ENCODE measurements around the gene NREP. TPM values are rescaled to one million over a fixed set of nuclear protein-coding genes. Genes with fewer than 3 reads are reported as not detected.

The NREP gene, protein sequence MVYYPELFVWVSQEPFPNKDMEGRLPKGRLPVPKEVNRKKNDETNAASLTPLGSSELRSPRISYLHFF
- 426 and 465 TPM in 2 replicates for total RNA-seq (ENCODE audit: low replicate concordance)

DNA sequence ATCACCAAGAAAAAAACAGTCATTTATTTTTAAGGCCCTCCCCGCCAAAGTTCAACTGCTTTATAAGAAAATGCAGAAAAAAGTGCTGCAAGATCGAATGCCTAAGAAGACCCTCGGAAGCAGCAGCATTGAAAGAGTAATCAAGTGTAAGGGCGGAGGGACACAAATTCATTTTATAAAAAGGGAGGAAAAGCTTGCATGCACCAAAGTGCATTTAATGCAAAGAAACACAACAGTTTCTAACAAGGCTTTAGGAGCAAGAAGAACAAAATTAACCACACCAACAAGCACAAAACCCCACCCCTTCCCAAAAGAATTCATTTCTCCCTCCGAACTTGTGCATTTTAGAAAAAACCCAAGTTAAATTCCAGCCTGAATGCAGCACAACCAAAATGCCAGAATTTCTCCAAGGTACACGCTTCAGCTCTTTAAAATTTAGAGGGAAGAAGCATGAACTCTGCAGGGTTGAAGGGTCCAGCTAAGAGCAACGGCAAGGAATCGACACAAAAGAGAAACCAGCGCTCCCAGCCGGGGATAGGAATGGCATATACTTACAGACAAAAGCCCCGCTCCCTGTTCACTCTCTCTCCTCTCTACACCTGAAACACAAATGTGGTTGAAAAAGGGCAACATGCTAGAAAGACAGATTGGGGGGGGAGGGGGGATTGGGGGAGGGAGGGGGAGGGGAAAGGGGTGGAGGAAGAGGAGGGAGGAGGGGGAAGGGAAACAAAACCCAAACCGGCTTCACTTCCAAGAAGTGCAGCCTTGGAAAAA, at the start of gene NREP:
Gene NREP, minus strand, starts transcription at position 614 of the 774 bp plus-strand sequence. CDS start 1,422 bp downstream, outside the sequence.
- Histone ChIP-seq H3K27me3 (no peaks in the 10 kb centered on the region), H3K4me1 (peaks cover 44% of the 10 kb centered on the region), H3K4me3 (peak within 1 kb of the TSS; percentile 99), H3K9me3 (ENCODE audit: low read depth) (no peaks in the 10 kb centered on the region), H3F3A (ENCODE audit: low read depth) (peaks cover 24% of the 10 kb centered on the region), H3K36me3 (no peaks in the 10 kb centered on the region), H3K9ac (peak within 1 kb of the TSS; percentile 81), H4K20me1 (ENCODE audit: low read depth) (peaks cover 25% of the 10 kb centered on the region), H3K4me2 (peak within 1 kb of the TSS; percentile 90), H3K27ac (peak within 1 kb of the TSS; percentile 94), H2AFZ (replicated peaks) (peak within 1 kb of the TSS; percentile 83), H3K79me2 (ENCODE audit: low read depth) (peaks cover 51% of the 10 kb centered on the region)
- peaks cover 3% of the 10 kb centered on the region for H3K27me3 Mint-ChIP-seq (ENCODE audit: insufficient read depth, low read depth)
- H3K27ac Mint-ChIP-seq = peak within 1 kb of the TSS; percentile 95
- H3K36me3 Mint-ChIP-seq = peaks cover 22% of the 10 kb centered on the region
- H3K9me3 Mint-ChIP-seq = peaks cover 11% of the 10 kb centered on the region
- peak within 1 kb of the TSS; percentile 92 for H3K4me3 Mint-ChIP-seq
- TF ChIP-seq EZH2 (IDR thresholded peaks at IDR 0.05) = no peak
- no peak for TF ChIP-seq EZH2phosphoT487 (IDR thresholded peaks at IDR 0.05)
- TF ChIP-seq, protein P1, sequence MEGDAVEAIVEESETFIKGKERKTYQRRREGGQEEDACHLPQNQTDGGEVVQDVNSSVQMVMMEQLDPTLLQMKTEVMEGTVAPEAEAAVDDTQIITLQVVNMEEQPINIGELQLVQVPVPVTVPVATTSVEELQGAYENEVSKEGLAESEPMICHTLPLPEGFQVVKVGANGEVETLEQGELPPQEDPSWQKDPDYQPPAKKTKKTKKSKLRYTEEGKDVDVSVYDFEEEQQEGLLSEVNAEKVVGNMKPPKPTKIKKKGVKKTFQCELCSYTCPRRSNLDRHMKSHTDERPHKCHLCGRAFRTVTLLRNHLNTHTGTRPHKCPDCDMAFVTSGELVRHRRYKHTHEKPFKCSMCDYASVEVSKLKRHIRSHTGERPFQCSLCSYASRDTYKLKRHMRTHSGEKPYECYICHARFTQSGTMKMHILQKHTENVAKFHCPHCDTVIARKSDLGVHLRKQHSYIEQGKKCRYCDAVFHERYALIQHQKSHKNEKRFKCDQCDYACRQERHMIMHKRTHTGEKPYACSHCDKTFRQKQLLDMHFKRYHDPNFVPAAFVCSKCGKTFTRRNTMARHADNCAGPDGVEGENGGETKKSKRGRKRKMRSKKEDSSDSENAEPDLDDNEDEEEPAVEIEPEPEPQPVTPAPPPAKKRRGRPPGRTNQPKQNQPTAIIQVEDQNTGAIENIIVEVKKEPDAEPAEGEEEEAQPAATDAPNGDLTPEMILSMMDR (IDR thresholded peaks at IDR 0.05) = no peak
- DNase-seq (ENCODE audit: low spot score) = peak; percentile 25
- peaks cover 30% of the 10 kb centered on the region for H3K4me1 Mint-ChIP-seq

DNA sequence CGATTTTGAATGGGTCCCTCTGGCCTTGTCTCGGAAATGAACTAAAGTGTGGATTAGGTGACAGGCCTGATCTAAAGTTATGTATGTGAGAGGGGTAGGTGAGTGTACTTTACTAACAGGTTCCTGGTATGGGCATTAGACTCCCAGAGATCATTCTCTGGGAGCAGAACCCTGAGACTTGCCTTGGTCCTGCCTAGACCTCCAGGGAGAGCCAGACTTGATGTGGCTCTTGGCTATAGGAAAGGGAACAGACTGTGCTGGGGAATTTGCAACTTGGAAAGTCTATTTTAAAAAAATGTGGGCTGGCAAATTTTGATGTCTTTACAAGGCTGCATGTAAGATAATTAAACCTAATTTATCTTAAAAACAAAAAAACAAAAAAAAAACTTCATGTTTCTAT, 49.8 kb upstream of the NREP start:
- Histone ChIP-seq H3K27me3 (no peaks in the 10 kb centered on the region), H4K20me1 (ENCODE audit: low read depth) (no peaks in the 10 kb centered on the region), H3K36me3 (no peaks in the 10 kb centered on the region), H3K4me3 (no peak overlapping the region), H3K4me1 (no peaks in the 10 kb centered on the region), H3K4me2 (no peak overlapping the region), H3K27ac (no peak overlapping the region), H3K79me2 (ENCODE audit: low read depth) (no peaks in the 10 kb centered on the region), H3K9ac (no peak overlapping the region), H2AFZ (replicated peaks) (peak overlapping the region; percentile 23), H3F3A (ENCODE audit: low read depth) (no peaks in the 10 kb centered on the region), H3K9me3 (ENCODE audit: low read depth) (no peaks in the 10 kb centered on the region)
- Mint-ChIP-seq H3K27me3 (ENCODE audit: insufficient read depth, low read depth) (no peaks in the 10 kb centered on the region), H3K4me1 (no peaks in the 10 kb centered on the region), H3K9me3 (peaks cover 2% of the 10 kb centered on the region), H3K36me3 (no peaks in the 10 kb centered on the region), H3K27ac (no peak overlapping the region), H3K4me3 (no peak overlapping the region)
- DNase-seq (ENCODE audit: low spot score) = no peak
- TF ChIP-seq, protein P1 (IDR thresholded peaks at IDR 0.05) = no peak
- TF ChIP-seq EZH2phosphoT487 (IDR thresholded peaks at IDR 0.05) = no peak
- TF ChIP-seq EZH2 (IDR thresholded peaks at IDR 0.05) = no peak

DNA sequence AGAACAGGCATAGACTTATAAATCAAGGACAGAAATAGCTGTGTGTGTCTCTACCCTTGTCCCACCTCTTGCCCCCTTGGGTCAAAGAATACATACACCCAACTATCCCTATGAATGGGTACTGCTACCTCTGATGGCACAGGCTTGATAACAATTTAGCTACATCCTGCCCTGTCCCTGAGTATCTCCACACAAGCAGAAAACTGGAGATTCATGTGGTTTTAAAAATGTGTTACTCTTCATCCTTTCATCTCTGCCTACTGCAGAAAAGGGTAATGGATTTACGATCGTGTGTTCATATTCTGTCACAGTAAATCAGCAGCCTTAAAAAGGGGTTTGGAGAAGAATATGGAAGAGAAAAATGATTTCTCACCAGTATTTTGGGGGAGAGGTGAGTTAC, 49.2 kb upstream of the NREP start:
- Histone ChIP-seq H3K9ac (no peak overlapping the region), H3K27ac (no peak overlapping the region), H3F3A (ENCODE audit: low read depth) (no peaks in the 10 kb centered on the region), H4K20me1 (ENCODE audit: low read depth) (no peaks in the 10 kb centered on the region), H3K36me3 (no peaks in the 10 kb centered on the region), H3K27me3 (no peaks in the 10 kb centered on the region), H3K79me2 (ENCODE audit: low read depth) (no peaks in the 10 kb centered on the region), H3K4me2 (no peak overlapping the region), H3K9me3 (ENCODE audit: low read depth) (no peaks in the 10 kb centered on the region), H2AFZ (replicated peaks) (peak overlapping the region; percentile 23), H3K4me1 (no peaks in the 10 kb centered on the region), H3K4me3 (no peak overlapping the region)
- Mint-ChIP-seq H3K9me3 (peaks cover 2% of the 10 kb centered on the region), H3K27me3 (ENCODE audit: insufficient read depth, low read depth) (no peaks in the 10 kb centered on the region), H3K4me1 (no peaks in the 10 kb centered on the region), H3K27ac (no peak overlapping the region), H3K4me3 (no peak overlapping the region), H3K36me3 (no peaks in the 10 kb centered on the region)
- DNase-seq (ENCODE audit: low spot score) = no peak
- TF ChIP-seq, protein P1 (IDR thresholded peaks at IDR 0.05) = no peak
- TF ChIP-seq EZH2 (IDR thresholded peaks at IDR 0.05) = no peak
- no peak for TF ChIP-seq EZH2phosphoT487 (IDR thresholded peaks at IDR 0.05)

Data from neural progenitor cell (in vitro differentiated cells).